Measurements from ENCODE around the gene COL4A5. TPM values are rescaled to one million over a fixed set of nuclear protein-coding genes. Genes with fewer than 3 reads are reported as not detected.

COL4A5 gene
- total RNA-seq, 2 experiments from 2014 or later = not detected

GRCh38 chrX:108610141-108610540 is 170.5 kb downstream of the COL4A5 start:
- H3K4me3 Mint-ChIP-seq = no peak overlapping the region
- Histone ChIP-seq H3K4me1 (ENCODE audit: insufficient read depth, low read length) (no peaks in the 10 kb centered on the region), H3K27me3 (ENCODE audit: control insufficient read depth in 1 of 2, insufficient read depth in 2 of 2, low read length in 2 of 2) (no peaks in the 10 kb centered on the region), H3K27ac (ENCODE audit: low read depth in 1 of 2, low read length in 2 of 2) (no peak overlapping the region), H3K9me3 (ENCODE audit: control insufficient read depth in 1 of 2, insufficient read depth in 1 of 2, low read length in 2 of 2) (no peaks in the 10 kb centered on the region), H3K36me3 (ENCODE audit: insufficient read depth, low read length) (no peaks in the 10 kb centered on the region), H3K4me3 (ENCODE audit: low read length) (no peak overlapping the region)
- intact Hi-C loops (cut with DNase I, micrococcal nuclease) = no loop called here
- H3K27me3 Mint-ChIP-seq = no peaks in the 10 kb centered on the region
- CTCF ChIA-PET = no interaction called here
- DNase-seq (no peak), ATAC-seq (ENCODE audit: poor library complexity) (no peak)
- H3K36me3 Mint-ChIP-seq (ENCODE audit: low read depth) = no peaks in the 10 kb centered on the region
- H3K4me1 Mint-ChIP-seq (ENCODE audit: low read depth) = no peaks in the 10 kb centered on the region
- no peak for TF ChIP-seq CTCF (IDR thresholded peaks at IDR 0.05)
- no peaks in the 10 kb centered on the region for H3K9me3 Mint-ChIP-seq
- POLR2A ChIA-PET = no interaction called here
- H3K27ac Mint-ChIP-seq = no peak overlapping the region

- Histone ChIP-seq H3K9me3 (ENCODE audit: control insufficient read depth in 1 of 2, insufficient read depth in 1 of 2, low read length in 2 of 2) (no peaks in the 10 kb centered on the region), H3K27me3 (ENCODE audit: control insufficient read depth in 1 of 2, insufficient read depth in 2 of 2, low read length in 2 of 2) (no peaks in the 10 kb centered on the region), H3K27ac (ENCODE audit: low read depth in 1 of 2, low read length in 2 of 2) (no peak overlapping the region), H3K36me3 (ENCODE audit: insufficient read depth, low read length) (no peaks in the 10 kb centered on the region), H3K4me3 (ENCODE audit: low read length) (no peak overlapping the region), H3K4me1 (ENCODE audit: insufficient read depth, low read length) (no peaks in the 10 kb centered on the region)
- Mint-ChIP-seq H3K27ac (no peak overlapping the region), H3K4me1 (ENCODE audit: low read depth) (no peaks in the 10 kb centered on the region), H3K4me3 (no peak overlapping the region), H3K9me3 (no peaks in the 10 kb centered on the region), H3K36me3 (ENCODE audit: low read depth) (no peaks in the 10 kb centered on the region), H3K27me3 (no peaks in the 10 kb centered on the region)
- intact Hi-C loops (cut with DNase I, micrococcal nuclease) = no loop called here
- no peak for TF ChIP-seq CTCF (IDR thresholded peaks at IDR 0.05)
- POLR2A ChIA-PET = no interaction called here
- CTCF ChIA-PET = no interaction called here
- DNase-seq = no peak
- ATAC-seq (ENCODE audit: poor library complexity) = no peak
These were observed 175.0 kb downstream of the COL4A5 start for GRCh38 chrX:108614616-108615015.

- no peak overlapping the region for H3K27ac Mint-ChIP-seq
- Histone ChIP-seq H3K27me3 (ENCODE audit: control insufficient read depth in 1 of 2, insufficient read depth in 2 of 2, low read length in 2 of 2) (no peaks in the 10 kb centered on the region), H3K4me3 (ENCODE audit: low read length) (no peak overlapping the region), H3K4me1 (ENCODE audit: insufficient read depth, low read length) (no peaks in the 10 kb centered on the region), H3K27ac (ENCODE audit: low read depth in 1 of 2, low read length in 2 of 2) (no peak overlapping the region), H3K36me3 (ENCODE audit: insufficient read depth, low read length) (no peaks in the 10 kb centered on the region), H3K9me3 (ENCODE audit: control insufficient read depth in 1 of 2, insufficient read depth in 1 of 2, low read length in 2 of 2) (peaks cover 0 to 4% of the 10 kb centered on the region in 2 experiments)
- DNase-seq = no peak
- no peak for TF ChIP-seq CTCF (IDR thresholded peaks at IDR 0.05)
- POLR2A ChIA-PET = no interaction called here
- no peak for ATAC-seq (ENCODE audit: poor library complexity)
- no peaks in the 10 kb centered on the region for H3K27me3 Mint-ChIP-seq
- H3K9me3 Mint-ChIP-seq = no peaks in the 10 kb centered on the region
- H3K4me3 Mint-ChIP-seq = no peak overlapping the region
- no peaks in the 10 kb centered on the region for H3K4me1 Mint-ChIP-seq (ENCODE audit: low read depth)
- H3K36me3 Mint-ChIP-seq (ENCODE audit: low read depth) = no peaks in the 10 kb centered on the region
- CTCF ChIA-PET = no interaction called here
- intact Hi-C loops (cut with DNase I, micrococcal nuclease) = no loop called here
These were observed 201.2 kb downstream of the COL4A5 start for GRCh38 chrX:108640817-108641216.
